H1 (cell line): Measurements from ENCODE around the gene FRMPD1. TPM values are rescaled to one million over a fixed set of nuclear protein-coding genes. Genes with fewer than 3 reads are reported as not detected.
A peak's percentile ranks its signal among the peaks of the same experiment; 100 is the strongest.

Experiments
- CEBPB ChIP-seq: IDR thresholded peaks from 2 replicates; pipeline ENCODE4 v1.6.1; 2012; ENCODE audit warnings: low read depth, low read length
- EZH2 ChIP-seq: fragments of 200-600 bp; sonication (generic); IDR thresholded peaks from 2 replicates; pipeline ENCODE4 v1.7.1; 2012; ENCODE audit warnings: low read depth, mild to moderate bottlenecking, moderate library complexity, low read length, inconsistent platforms; ENCODE audit not compliant: severe bottlenecking
- GABPA ChIP-seq: IDR thresholded peaks from 2 replicates; pipeline ENCODE4 v1.6.1; 2011; ENCODE audit warnings: mild to moderate bottlenecking, low read length, moderate library complexity, borderline replicate concordance; ENCODE audit not compliant: insufficient read depth
- HDAC6 ChIP-seq: IDR thresholded peaks from one replicate; pipeline ENCODE4 v1.7.1; 2012; ENCODE audit warnings: low read depth, mild to moderate bottlenecking, inconsistent platforms, low read length, moderate library complexity
- JUND ChIP-seq: IDR thresholded peaks from 2 replicates; pipeline ENCODE4 v1.6.1; 2011; ENCODE audit warnings: mild to moderate bottlenecking, improper control_type of control experiment, low read length
- PHF8 ChIP-seq: fragments of 200-600 bp; sonication (generic); conservative IDR thresholded peaks from 2 replicates; pipeline ENCODE4 v1.7.1; 2012; ENCODE audit warnings: low read depth, mild to moderate bottlenecking, inconsistent platforms, low read length, moderate library complexity
- POLR2A ChIP-seq, 2 experiments: IDR thresholded peaks; 1 replicate in 1 of 2; 2 replicates in 1 of 2; pipeline ENCODE4 v1.6.1; 2011; ENCODE audit warnings: low read depth in 2 of 2, low read length in 2 of 2, mild to moderate bottlenecking in 2 of 2; ENCODE audit errors: control extremely low read depth in 1 of 2
- POLR2AphosphoS5 ChIP-seq: IDR thresholded peaks from 2 replicates; pipeline ENCODE4 v1.6.1; 2011; ENCODE audit warnings: low read depth, low read length
- SP2 ChIP-seq: IDR thresholded peaks from 2 replicates; pipeline ENCODE4 v1.6.1; 2012; ENCODE audit warnings: mild to moderate bottlenecking, low read length, inconsistent platforms
- TEAD4 ChIP-seq: IDR thresholded peaks from 2 replicates; pipeline ENCODE4 v1.6.1; 2012; ENCODE audit warnings: low read depth, low read length, inconsistent platforms, mixed read lengths
- polyA plus RNA-seq, 7 experiments: library from polyadenylated mRNA; depleted of rRNA in 3 of 7; stranded (reverse) in 5 of 7; unstranded in 2 of 7; fragments of >200 nt in 5 of 7; fragments of 200-250 nt in 2 of 7; gene quantifications; 1 replicate in 5 of 7; 2 replicates in 1 of 7; 4 replicates in 1 of 7; pipeline versions ENCODE4 v1.2.1 to v1.2.3, GENCODE V29; 2011 to 2013; ENCODE audit warnings: missing spikeins in 2 of 7, mixed read lengths in 2 of 7
- total RNA-seq: library from RNA; stranded (reverse); fragmentation: NEBNext Ultra II Directional; extraction: Animal tissue kit (Norgen Biotek cat#: 25700); gene quantifications from 2 replicates; pipeline ENCODE4 v1.2.1, GENCODE V29; 2021
- TF ChIP-seq, protein P1 (sequence below): fragments of 300-600 bp; sonication (generic); IDR thresholded peaks from 2 replicates; pipeline ENCODE4 v1.7.1; 2012; ENCODE audit warnings: low read length, moderate library complexity, mild to moderate bottlenecking, inconsistent platforms; ENCODE audit not compliant: insufficient replicate concordance

Gene FRMPD1
- total and polyA plus RNA-seq, 2 of the 8 experiments (the other 6 are each of a cell fraction or from before 2014, with no cell fraction given): 0.27 to 0.32 TPM

DNA sequence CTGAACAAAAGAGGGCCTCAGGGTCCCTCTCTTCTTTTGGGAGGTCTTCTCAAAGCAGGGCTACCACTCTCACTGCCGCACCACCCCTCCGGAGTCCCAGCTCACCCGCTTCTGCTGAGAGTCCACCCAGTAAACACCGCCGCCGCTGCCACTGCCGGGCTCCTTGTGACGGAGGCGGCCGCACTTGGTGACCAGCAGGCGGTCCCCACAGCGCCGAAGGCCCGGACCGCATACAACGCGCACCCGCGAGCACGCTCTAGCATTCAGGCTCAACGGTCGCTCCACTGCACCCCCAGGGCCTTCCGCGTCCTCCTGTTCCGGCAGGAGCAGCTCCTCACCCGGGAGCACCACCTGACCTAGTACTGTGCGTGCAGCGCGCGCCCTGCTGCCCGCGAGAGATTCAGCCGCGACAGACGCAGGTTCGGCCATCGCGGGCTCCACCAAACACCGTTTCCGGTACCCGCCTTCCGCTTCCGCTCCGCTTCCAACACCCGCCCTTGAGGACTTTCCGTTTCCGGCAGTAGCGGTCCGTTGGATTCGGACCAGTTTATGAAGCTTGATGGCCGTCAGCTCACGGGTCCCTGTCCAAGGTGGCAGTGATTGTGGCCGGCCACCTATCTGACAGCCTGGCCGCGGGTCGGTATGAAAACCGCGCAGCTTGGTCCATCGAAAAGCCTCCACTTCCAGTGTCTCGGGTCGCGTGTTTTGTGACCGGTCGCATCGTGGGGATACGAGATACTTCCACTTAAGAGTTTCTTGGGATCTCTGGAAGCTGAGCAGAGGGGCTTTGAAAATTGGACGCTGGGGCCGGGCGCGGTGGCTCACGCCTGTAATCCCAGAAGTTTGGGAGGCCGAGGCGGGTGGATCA lies 134.1 kb downstream of the FRMPD1 start, which contains the start of gene EXOSC3 (continued):
- TF ChIP-seq, protein P1, sequence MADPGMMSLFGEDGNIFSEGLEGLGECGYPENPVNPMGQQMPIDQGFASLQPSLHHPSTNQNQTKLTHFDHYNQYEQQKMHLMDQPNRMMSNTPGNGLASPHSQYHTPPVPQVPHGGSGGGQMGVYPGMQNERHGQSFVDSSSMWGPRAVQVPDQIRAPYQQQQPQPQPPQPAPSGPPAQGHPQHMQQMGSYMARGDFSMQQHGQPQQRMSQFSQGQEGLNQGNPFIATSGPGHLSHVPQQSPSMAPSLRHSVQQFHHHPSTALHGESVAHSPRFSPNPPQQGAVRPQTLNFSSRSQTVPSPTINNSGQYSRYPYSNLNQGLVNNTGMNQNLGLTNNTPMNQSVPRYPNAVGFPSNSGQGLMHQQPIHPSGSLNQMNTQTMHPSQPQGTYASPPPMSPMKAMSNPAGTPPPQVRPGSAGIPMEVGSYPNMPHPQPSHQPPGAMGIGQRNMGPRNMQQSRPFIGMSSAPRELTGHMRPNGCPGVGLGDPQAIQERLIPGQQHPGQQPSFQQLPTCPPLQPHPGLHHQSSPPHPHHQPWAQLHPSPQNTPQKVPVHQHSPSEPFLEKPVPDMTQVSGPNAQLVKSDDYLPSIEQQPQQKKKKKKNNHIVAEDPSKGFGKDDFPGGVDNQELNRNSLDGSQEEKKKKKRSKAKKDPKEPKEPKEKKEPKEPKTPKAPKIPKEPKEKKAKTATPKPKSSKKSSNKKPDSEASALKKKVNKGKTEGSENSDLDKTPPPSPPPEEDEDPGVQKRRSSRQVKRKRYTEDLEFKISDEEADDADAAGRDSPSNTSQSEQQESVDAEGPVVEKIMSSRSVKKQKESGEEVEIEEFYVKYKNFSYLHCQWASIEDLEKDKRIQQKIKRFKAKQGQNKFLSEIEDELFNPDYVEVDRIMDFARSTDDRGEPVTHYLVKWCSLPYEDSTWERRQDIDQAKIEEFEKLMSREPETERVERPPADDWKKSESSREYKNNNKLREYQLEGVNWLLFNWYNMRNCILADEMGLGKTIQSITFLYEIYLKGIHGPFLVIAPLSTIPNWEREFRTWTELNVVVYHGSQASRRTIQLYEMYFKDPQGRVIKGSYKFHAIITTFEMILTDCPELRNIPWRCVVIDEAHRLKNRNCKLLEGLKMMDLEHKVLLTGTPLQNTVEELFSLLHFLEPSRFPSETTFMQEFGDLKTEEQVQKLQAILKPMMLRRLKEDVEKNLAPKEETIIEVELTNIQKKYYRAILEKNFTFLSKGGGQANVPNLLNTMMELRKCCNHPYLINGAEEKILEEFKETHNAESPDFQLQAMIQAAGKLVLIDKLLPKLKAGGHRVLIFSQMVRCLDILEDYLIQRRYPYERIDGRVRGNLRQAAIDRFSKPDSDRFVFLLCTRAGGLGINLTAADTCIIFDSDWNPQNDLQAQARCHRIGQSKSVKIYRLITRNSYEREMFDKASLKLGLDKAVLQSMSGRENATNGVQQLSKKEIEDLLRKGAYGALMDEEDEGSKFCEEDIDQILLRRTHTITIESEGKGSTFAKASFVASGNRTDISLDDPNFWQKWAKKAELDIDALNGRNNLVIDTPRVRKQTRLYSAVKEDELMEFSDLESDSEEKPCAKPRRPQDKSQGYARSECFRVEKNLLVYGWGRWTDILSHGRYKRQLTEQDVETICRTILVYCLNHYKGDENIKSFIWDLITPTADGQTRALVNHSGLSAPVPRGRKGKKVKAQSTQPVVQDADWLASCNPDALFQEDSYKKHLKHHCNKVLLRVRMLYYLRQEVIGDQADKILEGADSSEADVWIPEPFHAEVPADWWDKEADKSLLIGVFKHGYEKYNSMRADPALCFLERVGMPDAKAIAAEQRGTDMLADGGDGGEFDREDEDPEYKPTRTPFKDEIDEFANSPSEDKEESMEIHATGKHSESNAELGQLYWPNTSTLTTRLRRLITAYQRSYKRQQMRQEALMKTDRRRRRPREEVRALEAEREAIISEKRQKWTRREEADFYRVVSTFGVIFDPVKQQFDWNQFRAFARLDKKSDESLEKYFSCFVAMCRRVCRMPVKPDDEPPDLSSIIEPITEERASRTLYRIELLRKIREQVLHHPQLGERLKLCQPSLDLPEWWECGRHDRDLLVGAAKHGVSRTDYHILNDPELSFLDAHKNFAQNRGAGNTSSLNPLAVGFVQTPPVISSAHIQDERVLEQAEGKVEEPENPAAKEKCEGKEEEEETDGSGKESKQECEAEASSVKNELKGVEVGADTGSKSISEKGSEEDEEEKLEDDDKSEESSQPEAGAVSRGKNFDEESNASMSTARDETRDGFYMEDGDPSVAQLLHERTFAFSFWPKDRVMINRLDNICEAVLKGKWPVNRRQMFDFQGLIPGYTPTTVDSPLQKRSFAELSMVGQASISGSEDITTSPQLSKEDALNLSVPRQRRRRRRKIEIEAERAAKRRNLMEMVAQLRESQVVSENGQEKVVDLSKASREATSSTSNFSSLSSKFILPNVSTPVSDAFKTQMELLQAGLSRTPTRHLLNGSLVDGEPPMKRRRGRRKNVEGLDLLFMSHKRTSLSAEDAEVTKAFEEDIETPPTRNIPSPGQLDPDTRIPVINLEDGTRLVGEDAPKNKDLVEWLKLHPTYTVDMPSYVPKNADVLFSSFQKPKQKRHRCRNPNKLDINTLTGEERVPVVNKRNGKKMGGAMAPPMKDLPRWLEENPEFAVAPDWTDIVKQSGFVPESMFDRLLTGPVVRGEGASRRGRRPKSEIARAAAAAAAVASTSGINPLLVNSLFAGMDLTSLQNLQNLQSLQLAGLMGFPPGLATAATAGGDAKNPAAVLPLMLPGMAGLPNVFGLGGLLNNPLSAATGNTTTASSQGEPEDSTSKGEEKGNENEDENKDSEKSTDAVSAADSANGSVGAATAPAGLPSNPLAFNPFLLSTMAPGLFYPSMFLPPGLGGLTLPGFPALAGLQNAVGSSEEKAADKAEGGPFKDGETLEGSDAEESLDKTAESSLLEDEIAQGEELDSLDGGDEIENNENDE: no peak
- TF ChIP-seq CEBPB (no peak), HDAC6 (no peak), GABPA (peak; percentile 96), POLR2AphosphoS5 (peak; percentile 90), JUND (no peak), SP2 (no peak), POLR2A (IDR thresholded peaks at IDR 0.05; ENCODE audit: control extremely low read depth in 1 of 2, low read depth in 2 of 2, low read length in 2 of 2) (peak; percentile 73 to 88), PHF8 (peak; percentile 95), EZH2 (no peak), TEAD4 (no peak)
